Urothelium cell line (cell line): ENCODE results near the gene CEP120.
A peak's percentile ranks its signal among the peaks of the same experiment; 100 is the strongest.
"Not testable (repeated sequence)": the region's sequence is repeated elsewhere in the genome, so short reads cannot be mapped to it uniquely, and the experiment has no call there.

Experiments used
- DNase-seq: peaks from one replicate; pipeline ENCODE4 v3.0.0; 2011; ENCODE audit warnings: low spot score, mixed read lengths
- FAIRE-seq: peaks from 2 replicates; lab custom pipeline; 2011; peaks lifted over from hg19 to GRCh38; lab: Jason Lieb, UNC

The CEP120 gene

DNA sequence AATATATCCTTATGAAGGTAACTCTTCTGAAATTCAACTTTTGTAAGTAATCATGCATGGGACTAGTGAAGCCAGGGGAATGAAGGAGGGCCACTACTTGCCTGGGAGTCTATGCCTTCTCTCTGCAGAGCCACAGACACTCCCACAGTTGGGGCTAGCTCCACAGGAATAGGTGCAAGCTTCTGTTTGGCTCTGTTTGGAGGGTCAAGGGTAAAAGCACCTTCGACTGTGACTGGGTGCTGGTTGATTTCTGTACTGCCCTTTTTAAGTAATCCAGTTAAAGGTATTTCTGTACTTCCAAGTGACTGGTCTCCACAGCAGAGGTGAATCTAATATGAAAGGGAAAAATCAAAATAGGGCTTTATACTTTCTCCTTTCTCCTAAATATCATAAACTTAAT, 32.2 kb downstream of the CEP120 start:
- DNase-seq (no peak), FAIRE-seq (no peak)

GRCh38 chr5:123389794-123390193, 33.4 kb downstream of the CEP120 start:
- FAIRE-seq, result no peak

DNA sequence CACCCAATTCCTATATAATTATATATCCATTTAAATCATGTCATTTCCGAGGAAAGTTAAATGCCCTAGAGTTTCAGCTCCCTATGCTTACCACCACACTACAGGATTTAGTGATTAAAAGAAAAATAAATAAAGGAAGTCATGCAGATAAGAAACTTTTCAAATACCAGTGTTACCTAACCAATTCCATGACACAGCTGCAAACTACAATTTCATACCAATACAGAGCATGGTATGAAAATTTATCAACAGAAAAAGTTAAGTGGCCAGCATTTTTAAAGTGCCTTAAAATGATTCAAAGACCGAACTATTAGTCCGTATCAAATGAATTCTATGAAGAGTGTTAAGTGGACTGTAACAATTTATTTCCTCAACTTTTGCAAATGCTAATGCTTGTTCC, 35.9 kb downstream of the CEP120 start:
- no peak for FAIRE-seq
- no peak for DNase-seq

More at GRCh38 chr5:123389794-123390193, 33.4 kb downstream of the CEP120 start:
- DNase-seq, result no peak

- DNase-seq, result no peak
- FAIRE-seq, result no peak
Measured at GRCh38 chr5:123382252-123382651, 41.0 kb downstream of the CEP120 start.

DNA sequence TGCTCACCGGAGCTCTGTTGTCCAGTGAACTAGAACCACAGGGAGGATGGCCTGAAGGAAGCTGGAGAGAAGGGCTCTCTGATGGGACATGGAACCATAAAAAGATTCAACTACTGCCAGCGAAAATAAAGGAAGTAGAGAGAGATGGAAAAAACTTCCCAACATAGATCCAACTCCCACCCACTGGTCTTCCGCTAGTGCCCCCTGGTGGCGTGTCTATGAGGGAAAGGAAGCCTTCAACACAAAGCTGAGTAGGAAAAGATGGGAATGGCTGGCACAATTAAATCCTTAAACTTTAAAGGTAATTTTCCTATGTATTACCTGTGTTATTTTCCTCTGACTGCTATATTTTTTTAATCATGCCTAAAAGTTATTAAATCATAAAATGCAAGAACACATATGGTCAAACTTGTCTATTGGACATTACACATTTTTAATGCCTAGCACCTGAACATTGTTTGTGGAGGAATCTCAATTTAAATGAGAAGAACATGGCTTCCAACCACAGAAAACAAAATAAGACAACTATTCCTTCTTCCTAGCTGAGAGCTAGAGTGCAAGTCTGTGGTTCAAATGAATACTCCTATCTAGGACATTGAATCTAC, 51.5 kb downstream of the CEP120 start:
- DNase-seq (peak; percentile 47), FAIRE-seq (no peak)

DNA sequence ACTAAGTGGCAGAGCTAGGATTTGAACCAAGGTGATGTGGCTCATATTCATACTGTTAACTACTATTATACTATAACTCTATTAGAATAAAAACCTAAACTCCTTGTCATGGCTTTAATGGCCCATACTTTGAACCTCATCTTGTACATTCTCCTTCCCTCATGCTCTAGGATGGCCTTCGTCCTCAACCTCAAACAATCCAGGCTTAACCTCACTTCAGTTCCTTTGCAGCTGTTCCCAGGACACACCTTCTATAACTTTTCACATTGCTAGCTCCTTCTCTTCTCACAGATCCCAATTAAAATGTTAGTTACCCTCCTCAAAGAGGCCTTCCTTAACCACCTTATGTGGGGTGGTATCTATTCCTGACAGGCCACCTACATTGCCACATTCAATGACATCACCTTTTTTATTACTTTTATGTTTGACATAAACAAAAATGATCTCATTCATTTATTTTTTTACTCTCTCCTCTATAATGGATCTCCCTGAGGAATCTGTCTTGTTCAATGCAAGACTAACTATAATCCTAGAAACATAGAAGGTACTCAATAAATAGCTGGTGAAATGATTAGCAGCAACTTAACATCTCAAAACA, 53.7 kb downstream of the CEP120 start:
- FAIRE-seq (no peak), DNase-seq (no peak)

DNA sequence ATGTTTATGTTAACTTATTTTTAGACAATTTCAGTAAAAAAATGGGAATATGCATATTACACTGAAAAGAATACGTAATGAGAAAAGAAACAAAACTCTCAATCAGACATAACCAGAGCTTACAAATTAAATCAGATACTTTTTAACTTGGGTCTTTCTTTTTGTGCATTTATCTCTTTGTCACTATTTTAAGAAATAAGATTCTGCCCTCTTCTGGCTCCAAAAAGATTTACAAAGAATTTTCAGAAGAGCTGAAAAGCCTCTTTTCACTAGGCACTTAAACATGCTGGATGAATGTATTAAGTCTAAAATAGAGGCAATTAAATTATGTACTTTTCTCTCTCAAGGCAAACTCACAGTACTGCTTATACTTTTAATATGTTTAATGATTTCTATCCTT, 55.5 kb downstream of the CEP120 start:
- no peak for DNase-seq
- FAIRE-seq, result no peak

DNA sequence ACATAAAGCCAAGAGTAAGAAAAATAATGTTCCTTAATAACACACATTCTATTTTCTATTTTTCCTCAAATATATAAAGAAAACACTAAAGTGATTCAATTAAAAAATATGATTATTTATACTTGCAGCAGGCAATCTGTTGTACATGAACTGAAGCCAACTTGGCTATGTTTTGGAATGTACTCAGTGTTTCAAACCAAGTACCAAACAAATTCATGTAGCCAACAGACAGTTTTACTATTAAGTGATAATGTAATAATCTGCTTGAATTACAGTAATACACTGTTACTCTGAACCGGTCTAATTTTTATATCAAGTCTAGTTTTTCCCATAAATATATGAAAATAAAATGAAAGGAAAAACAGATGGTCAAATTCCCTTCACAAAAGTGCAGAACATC, 58.0 kb downstream of the CEP120 start:
- DNase-seq (no peak), FAIRE-seq (no peak)

GRCh38 chr5:123364441-123365155, 58.6 kb downstream of the CEP120 start:
- FAIRE-seq (no peak), DNase-seq (no peak)

GRCh38 chr5:123360910-123361309, 62.3 kb downstream of the CEP120 start:
- no peak for DNase-seq
- FAIRE-seq, result no peak

GRCh38 chr5:123360201-123360571, 63.0 kb downstream of the CEP120 start:
- FAIRE-seq, result no peak
- no peak for DNase-seq

DNA sequence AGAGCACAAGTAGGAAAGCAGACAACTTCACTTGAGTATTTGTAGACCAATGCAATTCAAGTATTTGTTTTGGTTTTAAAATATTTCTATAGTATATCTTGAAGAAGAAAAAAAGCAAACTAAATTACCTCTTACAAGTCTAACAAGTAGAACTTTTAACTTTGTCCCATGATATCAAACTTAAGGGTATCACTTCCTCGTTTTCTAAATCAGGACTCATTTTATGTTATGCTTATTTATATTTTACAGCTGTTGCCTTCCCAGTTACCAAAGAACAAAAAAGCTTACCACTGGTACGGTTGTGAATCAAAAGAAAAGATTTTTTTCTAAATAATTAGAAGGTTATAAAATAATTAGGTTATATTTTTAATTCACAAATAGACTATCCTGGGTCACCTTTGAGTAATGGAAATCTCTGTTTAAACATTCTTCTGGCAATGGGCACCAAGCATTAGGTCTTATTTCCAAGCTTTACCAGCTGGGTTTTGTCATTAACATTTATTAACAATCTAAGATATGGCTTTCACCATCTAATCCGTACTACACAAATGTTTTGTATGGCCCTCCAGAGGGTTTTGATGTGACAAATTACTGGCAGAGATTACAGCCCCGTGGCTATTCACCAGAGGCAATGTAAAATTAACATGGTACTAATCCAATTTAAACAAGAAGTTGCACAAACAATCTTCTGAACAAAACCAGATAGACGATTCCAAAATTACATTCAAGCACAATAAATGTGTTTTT, 63.6 kb downstream of the CEP120 start:
- DNase-seq (no peak), FAIRE-seq (no peak)

GRCh38 chr5:123358751-123359150, 64.5 kb downstream of the CEP120 start:
- no peak for FAIRE-seq
- DNase-seq, result no peak

- no peak for DNase-seq
- no peak for FAIRE-seq
Measured at GRCh38 chr5:123358304-123358703, 64.9 kb downstream of the CEP120 start.

DNA sequence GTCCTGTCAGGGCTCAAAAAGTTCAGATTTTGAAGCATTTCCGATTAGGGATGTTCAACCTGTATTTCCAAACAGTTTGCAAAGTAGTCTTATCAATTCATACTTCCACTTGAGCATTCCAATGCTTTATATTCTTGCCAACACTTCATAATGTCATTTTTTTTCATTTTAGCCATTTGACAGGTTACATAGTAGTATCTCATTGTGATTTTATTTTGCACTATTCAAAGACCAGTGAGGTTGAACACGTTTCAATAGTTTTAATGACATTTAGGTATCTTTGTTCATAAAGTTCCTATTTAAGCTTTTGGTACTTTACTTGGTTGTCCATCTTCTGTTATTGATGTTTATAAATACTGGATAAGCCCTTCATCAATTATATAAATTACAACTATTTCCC, 71.4 kb downstream of the CEP120 start:
- FAIRE-seq (no peak), DNase-seq (no peak)

DNA sequence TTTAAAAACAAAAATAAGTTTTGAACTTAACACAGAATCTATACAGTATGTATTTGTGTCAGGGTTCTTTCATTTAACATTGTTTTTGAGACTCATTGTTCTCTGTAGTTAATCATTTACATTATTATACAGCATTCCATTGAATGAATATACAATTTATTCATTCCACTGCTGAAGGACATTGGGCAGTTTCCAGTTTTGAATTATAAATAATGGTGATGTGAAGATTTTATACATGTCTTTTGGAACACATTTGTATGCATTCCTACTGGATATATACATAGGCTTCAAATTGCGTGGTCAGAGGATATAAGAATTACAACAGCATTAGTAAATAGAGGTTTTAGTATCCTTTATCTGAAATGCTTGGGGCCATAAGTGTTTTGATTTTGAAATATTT, 72.0 kb downstream of the CEP120 start:
- DNase-seq, result no peak
- FAIRE-seq, result no peak

DNA sequence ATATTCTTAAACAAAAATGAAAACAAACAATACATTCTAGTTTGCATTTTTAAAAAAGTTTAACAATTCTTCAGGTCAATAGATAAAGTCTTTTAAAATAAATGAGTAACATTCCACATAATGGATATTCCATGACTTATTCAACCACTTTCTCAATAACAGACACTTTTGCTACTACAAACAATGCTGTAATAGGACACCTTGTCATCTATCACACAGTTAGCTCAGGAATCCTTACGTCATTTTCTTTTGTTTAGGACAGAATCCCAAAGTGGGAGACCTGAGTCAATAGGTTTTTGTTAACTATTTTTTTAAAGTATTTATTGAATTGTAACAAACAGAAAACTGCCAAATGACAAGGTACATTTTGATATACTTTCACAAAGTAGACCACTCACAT, 72.5 kb downstream of the CEP120 start:
- FAIRE-seq, result no peak
- DNase-seq, result no peak

DNA sequence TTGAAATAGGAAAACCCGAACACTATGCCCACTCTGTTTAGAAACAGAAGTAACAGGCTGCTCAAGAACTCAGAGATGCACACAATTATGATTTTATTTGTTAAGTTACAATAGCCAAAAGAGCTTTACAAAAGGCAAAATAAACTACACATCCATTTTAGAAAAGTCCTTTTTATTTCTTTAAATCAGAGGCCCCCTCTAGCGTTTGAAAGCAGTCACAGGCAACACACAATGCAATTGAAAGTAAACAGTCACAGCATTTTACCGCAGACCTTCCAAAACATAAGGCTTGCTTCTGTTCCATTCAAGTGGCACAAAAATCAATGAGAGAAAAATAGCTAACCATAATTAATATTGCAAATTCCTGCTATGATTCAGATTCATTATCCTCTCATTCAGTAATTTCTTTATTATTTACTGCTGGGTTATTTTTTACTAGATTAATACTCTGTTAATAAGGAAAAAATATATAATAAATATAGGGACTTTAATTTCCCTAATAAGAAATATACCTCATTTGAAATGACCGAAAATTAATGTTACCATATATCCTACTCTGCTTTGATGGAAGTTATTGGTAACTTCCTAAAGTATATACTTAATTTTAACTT, 78.3 kb downstream of the CEP120 start:
- FAIRE-seq (no peak), DNase-seq (peak; percentile 6)

GRCh38 chr5:123340928-123341327, 82.3 kb downstream of the CEP120 start:
- no peak for DNase-seq
- FAIRE-seq, result no peak

- not testable (repeated sequence) for FAIRE-seq, DNase-seq
Measured at GRCh38 chr5:123308377-123308776, 114.8 kb downstream of the CEP120 start.

GRCh38 chr5:123305751-123306150, 117.5 kb downstream of the CEP120 start:
- no peak for FAIRE-seq
- no peak for DNase-seq
